Activated CD8-positive, alpha-beta memory T cell treated with anti-CD3 and anti-CD28 coated beads, Interleukin-2, amount 50 U/mL, for 1 hour (primary cell): ENCODE data around the gene TMEM223.
"Not testable (repeated sequence)": the region's sequence is repeated elsewhere in the genome, so short reads cannot be mapped to it uniquely, and the experiment has no call there.

Experiments
- DNase-seq: peaks from one replicate; pipeline ENCODE4 v3.0.0-alpha.2; 2020; ENCODE audit errors: extremely low read depth

The TMEM223 gene

GRCh38 chr11:62752994-62753735, 38.6 kb downstream of the TMEM223 start:
- no peak for DNase-seq

- DNase-seq, result no peak
These were observed 39.5 kb downstream of the TMEM223 start for GRCh38 chr11:62752177-62752785.

GRCh38 chr11:62749931-62750330, 41.9 kb downstream of the TMEM223 start:
- DNase-seq, result not testable (repeated sequence)

- no peak for DNase-seq
These were observed 44.2 kb downstream of the TMEM223 start for GRCh38 chr11:62747475-62748160.
